NT2/D1 (cell line): ENCODE data around the gene TACC2.

Experiments
- DNase-seq: peaks from one replicate; pipeline ENCODE4 v3.0.0-alpha.2; 2011; ENCODE audit warnings: low read depth, low spot score
- H3K27me3 ChIP-seq: 2 replicates; pipeline ENCODE4 v1.6.0; 2011; ENCODE audit warnings: mild to moderate bottlenecking; ENCODE audit not compliant: insufficient read length, insufficient read depth
- H3K36me3 ChIP-seq: 2 replicates; pipeline ENCODE4 v1.6.1; 2011; ENCODE audit warnings: mild to moderate bottlenecking, low read length, mixed read lengths; ENCODE audit not compliant: insufficient read depth, insufficient read length
- H3K4me1 ChIP-seq: 2 replicates; pipeline ENCODE4 v1.5.1; 2011; ENCODE audit not compliant: insufficient read depth, insufficient read length
- H3K4me3 ChIP-seq: 2 replicates; pipeline ENCODE4 v1.5.1; 2011; ENCODE audit warnings: low read depth; ENCODE audit not compliant: insufficient read length
- H3K9ac ChIP-seq: 2 replicates; pipeline ENCODE4 v1.6.0; 2011; ENCODE audit warnings: low read depth; ENCODE audit not compliant: insufficient read length
- H3K9me3 ChIP-seq: 2 replicates; pipeline ENCODE4 v1.5.1; 2011; ENCODE audit warnings: mild to moderate bottlenecking, low read length; ENCODE audit not compliant: insufficient read depth
- SUZ12 ChIP-seq: IDR thresholded peaks from 2 replicates; pipeline ENCODE4 v1.6.1; 2011; ENCODE audit not compliant: insufficient read length, insufficient read depth; ENCODE audit errors: extremely low read depth
- YY1 ChIP-seq: IDR thresholded peaks from 2 replicates; pipeline ENCODE4 v1.6.1; 2011; ENCODE audit not compliant: insufficient read length, insufficient read depth
- ZNF274 ChIP-seq: IDR thresholded peaks from 2 replicates; pipeline ENCODE4 v1.6.1; 2011; ENCODE audit warnings: mild to moderate bottlenecking, low read depth, low read length

Gene TACC2

GRCh38 chr10:122213364-122213763, 224.4 kb downstream of the TACC2 start:
- no peak for DNase-seq
- Histone ChIP-seq H3K4me3 (no peak overlapping the region), H3K9me3 (no peaks in the 10 kb centered on the region), H3K36me3 (peaks cover 50% of the 10 kb centered on the region), H3K9ac (no peak overlapping the region), H3K27me3 (no peaks in the 10 kb centered on the region), H3K4me1 (peaks cover 2% of the 10 kb centered on the region)
- no peak for TF ChIP-seq YY1
- TF ChIP-seq SUZ12 = no peak
- no peak for TF ChIP-seq ZNF274

DNA sequence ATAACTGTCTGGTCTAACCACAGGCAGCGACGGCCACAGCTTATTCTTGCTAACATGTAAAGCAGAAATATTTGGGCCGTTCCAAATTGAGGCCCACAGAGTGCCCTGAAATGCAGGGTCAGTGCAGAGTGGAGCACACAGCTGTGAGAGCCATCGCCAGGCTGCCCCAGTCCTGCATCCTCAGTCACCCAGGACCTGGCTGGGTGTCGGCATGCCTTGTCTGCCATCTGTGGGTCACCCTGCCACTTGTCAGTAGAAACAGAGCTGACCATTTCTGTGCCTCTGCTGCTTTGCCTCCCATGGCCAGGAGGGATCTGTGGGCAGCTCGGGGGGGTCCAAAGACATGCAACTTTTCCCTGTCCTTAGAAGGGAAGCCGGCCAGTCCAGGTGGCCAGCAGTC, 224.8 kb downstream of the TACC2 start:
- peaks cover 2% of the 10 kb centered on the region for H3K4me1 ChIP-seq
- H3K9ac ChIP-seq = no peak overlapping the region
- DNase-seq = no peak
- H3K9me3 ChIP-seq = no peaks in the 10 kb centered on the region
- H3K36me3 ChIP-seq = peaks cover 52% of the 10 kb centered on the region
- no peaks in the 10 kb centered on the region for H3K27me3 ChIP-seq
- TF ChIP-seq SUZ12 (no peak), ZNF274 (no peak), YY1 (no peak)
- no peak overlapping the region for H3K4me3 ChIP-seq

- Histone ChIP-seq H3K27me3 (no peaks in the 10 kb centered on the region), H3K4me3 (no peak overlapping the region), H3K36me3 (peaks cover 50% of the 10 kb centered on the region), H3K4me1 (peaks cover 2% of the 10 kb centered on the region), H3K9ac (no peak overlapping the region), H3K9me3 (no peaks in the 10 kb centered on the region)
- TF ChIP-seq SUZ12 = no peak
- TF ChIP-seq ZNF274 = no peak
- TF ChIP-seq YY1 = no peak
- DNase-seq = no peak
These were observed 227.1 kb downstream of the TACC2 start for GRCh38 chr10:122216047-122216446.

- DNase-seq = no peak
- H3K9me3 ChIP-seq = no peaks in the 10 kb centered on the region
- TF ChIP-seq SUZ12 (no peak), ZNF274 (no peak), YY1 (no peak)
- H3K9ac ChIP-seq = no peak overlapping the region
- H3K4me1 ChIP-seq = peaks cover 2% of the 10 kb centered on the region
- peaks cover 34% of the 10 kb centered on the region for H3K36me3 ChIP-seq
- no peak overlapping the region for H3K4me3 ChIP-seq
- H3K27me3 ChIP-seq = no peaks in the 10 kb centered on the region
These were observed 230.4 kb downstream of the TACC2 start for GRCh38 chr10:122219340-122219739.

DNA sequence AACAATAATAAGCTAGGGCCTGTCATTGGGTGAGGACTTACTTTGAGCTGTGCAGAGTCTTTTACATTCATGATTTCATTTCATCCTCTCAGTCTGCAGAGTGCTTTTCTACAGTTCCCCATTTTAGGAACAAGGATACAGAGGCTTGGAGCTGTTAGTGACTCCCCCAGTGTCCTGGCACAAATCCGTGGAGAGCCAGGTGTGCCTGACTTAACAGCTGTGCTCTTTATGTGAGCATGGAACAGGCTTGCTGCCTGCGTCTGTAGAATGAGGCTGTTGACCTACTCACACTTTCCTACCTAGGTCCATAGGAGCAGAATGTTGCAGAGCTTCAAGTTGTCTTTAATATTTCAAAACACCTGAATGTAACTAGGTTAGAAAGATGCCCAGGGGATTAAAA, 231.8 kb downstream of the TACC2 start:
- H3K4me1 ChIP-seq = no peaks in the 10 kb centered on the region
- no peaks in the 10 kb centered on the region for H3K9me3 ChIP-seq
- H3K27me3 ChIP-seq = no peaks in the 10 kb centered on the region
- H3K9ac ChIP-seq = no peak overlapping the region
- no peak for DNase-seq
- TF ChIP-seq ZNF274 (no peak), SUZ12 (no peak), YY1 (no peak)
- peaks cover 43% of the 10 kb centered on the region for H3K36me3 ChIP-seq
- H3K4me3 ChIP-seq = no peak overlapping the region

- TF ChIP-seq YY1 = no peak
- no peak for TF ChIP-seq ZNF274
- TF ChIP-seq SUZ12 = no peak
- H3K9me3 ChIP-seq = no peaks in the 10 kb centered on the region
- H3K4me1 ChIP-seq = no peaks in the 10 kb centered on the region
- DNase-seq = no peak
- H3K9ac ChIP-seq = no peak overlapping the region
- H3K36me3 ChIP-seq = peaks cover 48% of the 10 kb centered on the region
- no peak overlapping the region for H3K4me3 ChIP-seq
- H3K27me3 ChIP-seq = no peaks in the 10 kb centered on the region
These were observed 233.0 kb downstream of the TACC2 start for GRCh38 chr10:122221958-122222357.

DNA sequence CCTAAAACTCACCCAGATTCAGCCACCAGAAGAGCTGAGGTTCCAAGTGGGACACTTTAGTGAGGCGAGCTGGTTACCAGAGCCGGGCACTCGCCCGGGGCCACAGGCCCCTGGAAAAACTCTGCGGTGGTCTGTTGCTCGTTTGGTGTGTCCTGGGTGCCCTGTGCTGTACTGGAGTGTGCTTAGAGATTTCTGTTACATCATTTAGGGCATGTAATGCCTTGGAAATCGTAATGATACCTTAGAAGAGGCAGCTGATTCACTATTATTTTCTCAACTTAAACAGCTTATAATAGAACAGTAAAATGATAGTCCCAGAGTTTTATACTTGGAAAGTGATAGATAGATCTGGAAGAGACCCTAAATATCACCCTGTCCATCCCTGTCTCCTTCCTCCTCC, 233.7 kb downstream of the TACC2 start:
- TF ChIP-seq ZNF274 (no peak), YY1 (no peak), SUZ12 (no peak)
- H3K9ac ChIP-seq = no peak overlapping the region

More for the DNA sequence above, 233.7 kb downstream of the TACC2 start:
- H3K36me3 ChIP-seq = peaks cover 52% of the 10 kb centered on the region
- no peaks in the 10 kb centered on the region for H3K9me3 ChIP-seq
- H3K4me3 ChIP-seq = no peak overlapping the region
- no peak for DNase-seq
- no peaks in the 10 kb centered on the region for H3K4me1 ChIP-seq
- H3K27me3 ChIP-seq = no peaks in the 10 kb centered on the region
